A549 (cell line): ENCODE data around the gene PLCD1. TPM values are rescaled to one million over a fixed set of nuclear protein-coding genes. Genes with fewer than 3 reads are reported as not detected.

Source experiments
- ATAC-seq, 2 experiments: fragments of 200-7000 bp in 1 of 2; fragments of >200 bp in 1 of 2; cut with Nextera tagmentation in 1 of 2; cut with Tn5 transposase in 1 of 2; 3 replicates each; pipeline versions ENCODE4 v1.8.0 to v1.9.1; 2018 to 2020; ENCODE audit warnings: mild to moderate bottlenecking in 1 of 2, moderate library complexity in 1 of 2
- CTCF ChIA-PET: fragments of 300-600 bp; sonication (Branson Sonifier 250); formaldehyde crosslinking; extraction: SDS; loops from one replicate; lab custom pipeline; 2021; ENCODE audit warnings: antibody characterized with exemption, inconsistent platforms; lab: Yijun Ruan, JAX
- POLR2A ChIA-PET: fragments of 350-600 bp; formaldehyde crosslinking; extraction: SDS; loops from one replicate; lab custom pipeline; 2021; ENCODE audit warnings: antibody characterized with exemption, inconsistent platforms; lab: Yijun Ruan, JAX
- DNase-seq, 2 experiments: peaks; one replicate each; pipeline versions ENCODE4 v3.0.0 to v3.0.0-alpha.2; 2011 to 2016; ENCODE audit warnings: low read depth in 1 of 2, low spot score in 1 of 2
- FAIRE-seq: peaks from 2 replicates; lab custom pipeline; 2011; peaks lifted over from hg19 to GRCh38; lab: Jason Lieb, UNC
- H3K27ac ChIP-seq, 2 experiments: fragments of >200 bp; sonication (Bioruptor Twin); formaldehyde crosslinking; 3 replicates each; pipeline ENCODE4 v1.5.1; 2016 to 2017
- H3K4me1 ChIP-seq: fragments of >200 bp; sonication (Bioruptor Twin); formaldehyde crosslinking; 3 replicates; pipeline ENCODE4 v1.6.1; 2016
- H3K4me2 ChIP-seq: fragments of >200 bp; sonication (Bioruptor Twin); formaldehyde crosslinking; 3 replicates; pipeline ENCODE4 v1.6.1; 2016
- H3K4me3 ChIP-seq: fragments of >200 bp; sonication (Bioruptor Twin); formaldehyde crosslinking; 3 replicates; pipeline ENCODE4 v1.5.1; 2016
- H3K9me3 ChIP-seq: fragments of >200 bp; sonication (Bioruptor Twin); formaldehyde crosslinking; 3 replicates; pipeline ENCODE4 v1.6.1; 2016
- BCL3 ChIP-seq: fragments of >200 bp; sonication (Bioruptor Twin); formaldehyde crosslinking; IDR thresholded peaks from 3 replicates; pipeline ENCODE4 v1.6.1; 2016
- CBX8 ChIP-seq: fragments of 200-600 bp; sonication (generic); IDR thresholded peaks from 2 replicates; pipeline ENCODE4 v1.6.1; 2016
- CTCF ChIP-seq: fragments of >200 bp; sonication (Bioruptor Twin); formaldehyde crosslinking; IDR thresholded peaks from 3 replicates; pipeline ENCODE4 v1.5.1; 2016
- E2F6 ChIP-seq: IDR thresholded peaks from 2 replicates; pipeline ENCODE4 v1.6.1; 2012; ENCODE audit warnings: low read depth, borderline replicate concordance
- EHF ChIP-seq: fragments of 250-450 bp; sonication (Bioruptor Pico); IDR thresholded peaks from 2 replicates; pipeline ENCODE4 v1.5.0; 2020; ENCODE audit warnings: mild to moderate bottlenecking
- EHMT2 ChIP-seq: fragments of 200-600 bp; sonication (generic); IDR thresholded peaks from 2 replicates; pipeline ENCODE4 v1.6.1; 2016; ENCODE audit warnings: antibody characterized with exemption, low read depth, mild to moderate bottlenecking, moderate library complexity
- EP300 ChIP-seq, 2 experiments: fragments of >200 bp; sonication (Bioruptor Twin); formaldehyde crosslinking; IDR thresholded peaks; 2 replicates in 1 of 2; 3 replicates in 1 of 2; pipeline ENCODE4 v1.6.1; 2016 to 2017
- ESRRA ChIP-seq: fragments of 150-350 bp; IDR thresholded peaks from 2 replicates; pipeline ENCODE4 v1.6.1; 2014; ENCODE audit warnings: mild to moderate bottlenecking, low read length, borderline replicate concordance
- GATA3 ChIP-seq: IDR thresholded peaks from 2 replicates; pipeline ENCODE4 v1.6.1; 2012; ENCODE audit warnings: borderline replicate concordance
- HDAC2 ChIP-seq: fragments of 200-600 bp; sonication (generic); IDR thresholded peaks from 2 replicates; pipeline ENCODE4 v1.6.1; 2016
- HOXA7 ChIP-seq: fragments of 250-450 bp; sonication (Bioruptor Pico); IDR thresholded peaks from 2 replicates; pipeline ENCODE4 v1.5.0; 2020; ENCODE audit warnings: mild to moderate bottlenecking, moderate library complexity
- HOXB5 ChIP-seq: fragments of 250-450 bp; sonication (Bioruptor Pico); IDR thresholded peaks from 2 replicates; pipeline ENCODE4 v1.5.0; 2020; ENCODE audit warnings: mild to moderate bottlenecking, moderate library complexity
- JUN ChIP-seq, 2 experiments: fragments of >200 bp; sonication (Bioruptor Twin); formaldehyde crosslinking; IDR thresholded peaks; 2 replicates in 1 of 2; 3 replicates in 1 of 2; pipeline ENCODE4 v1.6.1; 2016 to 2017
- KDM5A ChIP-seq: fragments of 200-600 bp; sonication (generic); IDR thresholded peaks from 2 replicates; pipeline ENCODE4 v1.6.1; 2016; ENCODE audit warnings: antibody characterized with exemption, mild to moderate bottlenecking
- NR3C1 ChIP-seq: fragments of >200 bp; sonication (Bioruptor Twin); formaldehyde crosslinking; IDR thresholded peaks from 3 replicates; pipeline ENCODE4 v1.6.1; 2017
- POLR2AphosphoS2 ChIP-seq: conservative IDR thresholded peaks from 2 replicates; pipeline ENCODE4 v1.6.1; 2012; ENCODE audit warnings: low read length, improper control_type of control experiment, inconsistent platforms
- RNF2 ChIP-seq: fragments of 200-600 bp; sonication (generic); IDR thresholded peaks from 2 replicates; pipeline ENCODE4 v1.6.1; 2016; ENCODE audit warnings: low read depth, mild to moderate bottlenecking, antibody characterized with exemption, moderate library complexity, borderline replicate concordance
- SMC3 ChIP-seq: fragments of >200 bp; sonication (Bioruptor Twin); formaldehyde crosslinking; IDR thresholded peaks from 3 replicates; pipeline ENCODE4 v1.6.1; 2018; ENCODE audit warnings: inconsistent platforms
- USF2 ChIP-seq: fragments of 450-650 bp; IDR thresholded peaks from 2 replicates; pipeline ENCODE4 v1.6.1; 2014; ENCODE audit warnings: antibody characterized with exemption
- ZC3H11A ChIP-seq: fragments of 450-650 bp; IDR thresholded peaks from 2 replicates; pipeline ENCODE4 v1.6.1; 2014; ENCODE audit warnings: antibody characterized with exemption, mild to moderate bottlenecking
- ZNF302 ChIP-seq: fragments of 250-450 bp; sonication (Bioruptor Pico); IDR thresholded peaks from 2 replicates; pipeline ENCODE4 v1.9.0; 2021; ENCODE audit warnings: inconsistent platforms, mild to moderate bottlenecking, moderate library complexity
- ZSCAN20 ChIP-seq: fragments of 250-450 bp; sonication (Bioruptor Pico); IDR thresholded peaks from 2 replicates; pipeline ENCODE4 v1.8.0; 2022; ENCODE audit warnings: mild to moderate bottlenecking, moderate library complexity
- WGBS: methylation state at CpG from one replicate; pipeline ENCODE4 v1.1.6; 2017; ENCODE audit errors: missing lambda C conversion rate; 5-methylcytosine and 5-hydroxymethylcytosine counted together
- polyA plus RNA-seq, 4 experiments: library from polyadenylated mRNA; depleted of rRNA in 3 of 4; stranded (reverse); fragments of >200 nt; fragmentation: RNase III in 1 of 4; extraction: RNeasy Plus Mini Kit Qiagen cat#74134 plus additional on column Dnase treatment in 1 of 4; gene quantifications; 2 replicates in 3 of 4; 3 replicates in 1 of 4; pipeline ENCODE4 v1.2.3, GENCODE V29; 2011 to 2017

Gene PLCD1
- polyA plus RNA-seq, 2 of the 4 experiments (the other 2 are of a cell fraction): 3.9 to 4.8 TPM

- H3K4me3 ChIP-seq: no peak overlapping the region
- WGBS: 84% methylated on average over 6 of the region's 6 CpGs
- FAIRE-seq (no peak), DNase-seq (no peak), ATAC-seq (no peak)
- H3K4me2 ChIP-seq: no peak overlapping the region
- ChIA-PET CTCF (interaction anchor here (1.1 to 5.5 kb wide), 9 partner anchors 14 to 479 kb away, joined by 3 to 52 read pairs (median 6); partner anchors contain the start of gene DLEC1), POLR2A (no interaction called here)
- H3K27ac ChIP-seq: no peak overlapping the region
- TF ChIP-seq RNF2 (no peak), CTCF (no peak), ZC3H11A (no peak), NR3C1 (no peak), HOXA7 (CRISPR knock-in tag) (no peak), USF2 (no peak), CBX8 (no peak)
- no peaks in the 10 kb centered on the region for H3K9me3 ChIP-seq
- H3K4me1 ChIP-seq: peaks cover 15% of the 10 kb centered on the region
These were observed 28.4 kb downstream of the PLCD1 start for GRCh38 chr3:38000965-38001455.

- Histone ChIP-seq H3K4me3 (no peak overlapping the region), H3K27ac (no peak overlapping the region), H3K9me3 (no peaks in the 10 kb centered on the region), H3K4me2 (no peak overlapping the region)
- no peak for FAIRE-seq
- CTCF ChIA-PET: interaction anchor here (1.1 to 5.5 kb wide), 5 partner anchors 15 to 147 kb away, joined by 3 to 52 read pairs (median 30); no protein-coding TSS in a partner anchor
- no peak for ATAC-seq
- POLR2A ChIA-PET: no interaction called here
- TF ChIP-seq EHMT2: no peak
- TF ChIP-seq HDAC2: no peak
- no peak for TF ChIP-seq HOXB5 (CRISPR knock-in tag)
- no peak for TF ChIP-seq SMC3
- no peak for TF ChIP-seq E2F6
- TF ChIP-seq ZNF302 (CRISPR knock-in tag): no peak
- no peak for TF ChIP-seq JUN (IDR thresholded peaks at IDR 0.05)
- TF ChIP-seq KDM5A: no peak
- no peak for TF ChIP-seq POLR2AphosphoS2
- no peak for TF ChIP-seq EP300 (IDR thresholded peaks at IDR 0.05)
- TF ChIP-seq ZSCAN20 (CRISPR knock-in tag): no peak
- no peak for TF ChIP-seq EHF (CRISPR knock-in tag)
- TF ChIP-seq GATA3: no peak
- TF ChIP-seq ESRRA: no peak
- TF ChIP-seq BCL3: no peak
- TF ChIP-seq, all 56 proteins: peak for 0
- WGBS: 90% methylated on average over 6 of the region's 6 CpGs
- H3K4me1 ChIP-seq: peaks cover 15% of the 10 kb centered on the region
- no peak for DNase-seq
These were observed 29.1 kb downstream of the PLCD1 start for GRCh38 chr3:38000242-38000916.
